Left ventricle myocardium inferior (tissue), 1 donor: ENCODE data around the gene CCSER1. TPM values are rescaled to one million over a fixed set of nuclear protein-coding genes. Genes with fewer than 3 reads are reported as not detected.

Experiments
- DNase-seq: peaks from one replicate; pipeline ENCODE4 v3.0.0-alpha.2; 2020
- H3K27ac ChIP-seq: fragments of 200-600 bp; replicated peaks from 2 replicates; pipeline ENCODE4 v1.8.0; 2021
- H3K27me3 ChIP-seq: fragments of 200-600 bp; 2 replicates; pipeline ENCODE4 v1.8.0; 2021; ENCODE audit warnings: low read depth
- H3K36me3 ChIP-seq: fragments of 200-600 bp; 2 replicates; pipeline ENCODE4 v1.8.0; 2021
- H3K4me1 ChIP-seq: fragments of 200-600 bp; 2 replicates; pipeline ENCODE4 v1.8.0; 2021
- H3K4me3 ChIP-seq: fragments of 200-600 bp; 2 replicates; pipeline ENCODE4 v1.8.0; 2021; ENCODE audit warnings: mild to moderate bottlenecking, moderate library complexity
- H3K9me3 ChIP-seq: fragments of 200-600 bp; replicated peaks from 2 replicates; pipeline ENCODE4 v1.8.0; 2021
- CTCF ChIP-seq: fragments of 200-600 bp; IDR thresholded peaks from 2 replicates; pipeline ENCODE4 v1.8.0; 2021; ENCODE audit warnings: antibody characterized with exemption, mild to moderate bottlenecking, borderline replicate concordance
- intact Hi-C: fragments of 100-400 bp; cut with micrococcal nuclease; formaldehyde crosslinking; loops from one replicate; pipeline ENCODE4 v1.11.0; 2022
- total RNA-seq: library from RNA; stranded (reverse); fragmentation: NEBNext Ultra II Directional; extraction: Animal tissue kit (Norgen Biotek cat#: 25700); gene quantifications from one replicate; pipeline ENCODE4 v1.2.1, GENCODE V29; 2021
- donor health status: DM: no; HTN: yes; CAD: no; lungs with severe emphysema.

CCSER1 gene
- total RNA-seq, 1 donor from 2014 or later, result 13.2 TPM

DNA sequence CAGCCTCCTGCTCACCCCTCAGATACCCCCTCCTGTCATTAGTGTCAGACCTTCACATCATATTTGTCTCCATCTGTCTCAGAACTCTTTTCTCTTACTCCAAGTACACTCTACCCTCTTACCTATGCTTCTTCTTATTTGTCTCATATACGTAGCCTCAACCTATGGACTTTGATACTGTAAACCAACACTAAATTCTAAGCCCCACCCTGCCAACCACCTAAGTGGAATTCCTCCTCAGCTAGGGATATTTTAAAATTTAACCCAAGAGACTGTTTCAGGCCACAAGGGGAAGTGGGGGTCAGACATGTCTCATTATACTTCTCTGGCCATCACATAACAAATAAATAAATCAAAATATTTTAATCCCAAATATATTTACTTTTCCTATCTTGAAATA is 1398.4 kb downstream of the CCSER1 start:
- no peak overlapping the region for H3K27ac ChIP-seq
- intact Hi-C loops, result no loop called here
- peaks cover 20% of the 10 kb centered on the region for H3K9me3 ChIP-seq
- no peaks in the 10 kb centered on the region for H3K36me3 ChIP-seq
- no peak overlapping the region for H3K4me3 ChIP-seq
- H3K4me1 ChIP-seq, result no peaks in the 10 kb centered on the region
- H3K27me3 ChIP-seq, result no peaks in the 10 kb centered on the region
- no peak for DNase-seq
- no peak for TF ChIP-seq CTCF

DNA sequence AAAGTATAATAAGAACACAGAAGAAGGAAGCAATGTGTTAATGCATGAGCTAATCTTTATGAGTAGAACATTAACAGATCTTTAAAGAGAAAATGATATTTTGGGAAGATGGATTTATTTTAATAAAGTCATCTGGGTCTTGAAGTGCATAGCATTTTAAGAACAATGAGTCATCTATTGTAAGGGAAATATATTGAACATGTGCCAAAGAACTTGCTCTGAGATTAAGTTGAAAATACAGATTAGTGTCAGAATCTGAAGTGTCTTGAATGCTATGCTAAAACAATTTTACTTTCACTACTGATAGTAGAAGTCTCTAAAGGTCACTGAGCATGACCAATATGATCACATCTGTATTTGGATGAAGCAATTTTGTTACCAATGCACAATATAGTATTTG is 1399.9 kb downstream of the CCSER1 start:
- intact Hi-C loops, result no loop called here
- TF ChIP-seq CTCF, result no peak

GRCh38 chr4:91567594-91567993 is 1440.4 kb downstream of the CCSER1 start:
- TF ChIP-seq CTCF, result no peak
- intact Hi-C loops, result no loop called here
- no peak for DNase-seq
- no peaks in the 10 kb centered on the region for H3K27me3 ChIP-seq
- H3K4me1 ChIP-seq, result no peaks in the 10 kb centered on the region
- peaks cover 20% of the 10 kb centered on the region for H3K9me3 ChIP-seq
- no peak overlapping the region for H3K27ac ChIP-seq
- no peak overlapping the region for H3K4me3 ChIP-seq
- H3K36me3 ChIP-seq, result no peaks in the 10 kb centered on the region

More for the DNA sequence above, 1399.9 kb downstream of the CCSER1 start:
- Histone ChIP-seq H3K4me3 (no peak overlapping the region), H3K9me3 (peaks cover 6% of the 10 kb centered on the region), H3K27ac (no peak overlapping the region), H3K27me3 (no peaks in the 10 kb centered on the region), H3K36me3 (no peaks in the 10 kb centered on the region), H3K4me1 (no peaks in the 10 kb centered on the region)
- no peak for DNase-seq

- no peaks in the 10 kb centered on the region for H3K4me1 ChIP-seq
- no peaks in the 10 kb centered on the region for H3K9me3 ChIP-seq
- TF ChIP-seq CTCF, result no peak
- no peak overlapping the region for H3K27ac ChIP-seq
- intact Hi-C loops, result no loop called here
- H3K4me3 ChIP-seq, result no peak overlapping the region
- no peak for DNase-seq
- H3K36me3 ChIP-seq, result no peaks in the 10 kb centered on the region
- H3K27me3 ChIP-seq, result no peaks in the 10 kb centered on the region
Observed at GRCh38 chr4:91577864-91578263, 1450.7 kb downstream of the CCSER1 start.

GRCh38 chr4:91590260-91590659 is 1463.1 kb downstream of the CCSER1 start:
- H3K4me1 ChIP-seq, result peaks cover 5% of the 10 kb centered on the region
- intact Hi-C loops, result no loop called here
- no peaks in the 10 kb centered on the region for H3K9me3 ChIP-seq
- H3K36me3 ChIP-seq, result no peaks in the 10 kb centered on the region
- TF ChIP-seq CTCF, result no peak
- no peak overlapping the region for H3K4me3 ChIP-seq
- H3K27me3 ChIP-seq, result no peaks in the 10 kb centered on the region
- no peak for DNase-seq
- H3K27ac ChIP-seq, result no peak overlapping the region

GRCh38 chr4:91592125-91592524 is 1464.9 kb downstream of the CCSER1 start:
- H3K36me3 ChIP-seq, result no peaks in the 10 kb centered on the region
- intact Hi-C loops, result no loop called here
- DNase-seq, result no peak
- peaks cover 5% of the 10 kb centered on the region for H3K4me1 ChIP-seq
- H3K27ac ChIP-seq, result no peak overlapping the region
- H3K9me3 ChIP-seq, result no peaks in the 10 kb centered on the region
- no peak for TF ChIP-seq CTCF
- H3K4me3 ChIP-seq, result no peak overlapping the region
- H3K27me3 ChIP-seq, result no peaks in the 10 kb centered on the region
